GM12878 (cell line): ENCODE measurements around the gene TTLL11. TPM values are rescaled to one million over a fixed set of nuclear protein-coding genes. Genes with fewer than 3 reads are reported as not detected.

Experiments
- ATAC-seq: fragments of 200-7000 bp; cut with Tn5 transposase; 3 replicates; pipeline ENCODE4 v1.9.1; 2020; ENCODE audit warnings: mild to moderate bottlenecking, moderate library complexity
- BruUV-seq: library from RNA; stranded (reverse); fragments of 400-500 nt; replicated peaks from 2 replicates; lab custom pipeline; 2021; lab: Mats Ljungman, UMichigan
- CTCF ChIA-PET: fragments of 300-600 bp; sonication (Branson Sonifier 250); formaldehyde crosslinking; extraction: SDS; loops from one replicate; lab custom pipeline; 2021; ENCODE audit warnings: inconsistent platforms; lab: Yijun Ruan, JAX
- POLR2A ChIA-PET: fragments of 350-600 bp; formaldehyde crosslinking; extraction: SDS; loops from one replicate; lab custom pipeline; 2021; ENCODE audit warnings: inconsistent platforms; lab: Charles Lee
- RAD21 ChIA-PET: fragments of 300-600 bp; sonication (Branson Sonifier 250); formaldehyde crosslinking; loops from one replicate; lab custom pipeline; 2023; ENCODE audit warnings: antibody characterized with exemption; ENCODE audit not compliant: unreplicated experiment; lab: Charles Lee
- SMC1A ChIA-PET: fragments of 300-600 bp; sonication (Branson Sonifier 250); formaldehyde crosslinking; loops from one replicate; lab custom pipeline; 2023; ENCODE audit not compliant: unreplicated experiment, uncharacterized antibody; lab: Charles Lee
- DNase-seq: peaks from one replicate; pipeline ENCODE4 v3.0.0-alpha.2; 2011; ENCODE audit warnings: low read depth, low spot score
- FAIRE-seq: peaks from 3 replicates; lab custom pipeline; 2011; peaks lifted over from hg19 to GRCh38; lab: Jason Lieb, UNC
- H2AFZ ChIP-seq: 2 replicates; pipeline ENCODE4 v1.6.0; 2011; ENCODE audit warnings: low read depth, low read length, control low read depth; ENCODE audit not compliant: control insufficient read depth
- H3K27ac ChIP-seq: 2 replicates; pipeline ENCODE4 v1.5.1; 2011; ENCODE audit warnings: control low read depth; ENCODE audit not compliant: control insufficient read depth, insufficient read depth
- H3K27me3 ChIP-seq, 2 experiments: replicated peaks in 1 of 2; 2 replicates each; pipeline versions ENCODE4 v1.6.0 to v1.6.1; 2011; ENCODE audit warnings: low read length in 1 of 2; ENCODE audit not compliant: control insufficient read depth in 2 of 2, insufficient read depth in 2 of 2
- H3K36me3 ChIP-seq, 2 experiments: 2 replicates each; pipeline ENCODE4 v1.5.1; 2011; ENCODE audit warnings: low read length in 1 of 2; ENCODE audit not compliant: control insufficient read depth in 2 of 2, insufficient read depth in 2 of 2
- H3K4me1 ChIP-seq: 2 replicates; pipeline ENCODE4 v1.6.1; 2011; ENCODE audit warnings: mild to moderate bottlenecking, low read length, moderate library complexity, mixed read lengths; ENCODE audit not compliant: control insufficient read depth, insufficient read depth
- H3K4me2 ChIP-seq: 2 replicates; pipeline ENCODE4 v1.6.0; 2011; ENCODE audit warnings: control low read depth; ENCODE audit not compliant: control insufficient read depth, insufficient read depth
- H3K4me3 ChIP-seq: fragments of 200-600 bp; sonication (generic); 2 replicates; pipeline ENCODE4 v1.5.1; 2016
- H3K79me2 ChIP-seq: 2 replicates; pipeline ENCODE4 v1.6.0; 2011; ENCODE audit warnings: low read length; ENCODE audit not compliant: control insufficient read depth, insufficient read depth
- H3K9ac ChIP-seq: 2 replicates; pipeline ENCODE4 v1.8.0; 2011; ENCODE audit warnings: low read length, control low read depth, mixed read lengths; ENCODE audit not compliant: control insufficient read depth, insufficient read depth
- H3K9me3 ChIP-seq: replicated peaks from 3 replicates; pipeline ENCODE4 v1.5.1; 2011; ENCODE audit warnings: mild to moderate bottlenecking, low read length; ENCODE audit not compliant: control insufficient read depth, insufficient read depth
- H4K20me1 ChIP-seq: 2 replicates; pipeline ENCODE4 v1.6.0; 2011; ENCODE audit not compliant: control insufficient read depth, insufficient read depth
- BCL11A ChIP-seq: IDR thresholded peaks from 2 replicates; pipeline ENCODE4 v1.6.1; 2011; ENCODE audit warnings: low read depth, low read length
- CTCF ChIP-seq, 3 experiments: IDR thresholded peaks in 2 of 3; conservative IDR thresholded peaks in 1 of 3; 2 replicates each; pipeline ENCODE4 v1.5.1; 2011; ENCODE audit warnings: low read depth in 3 of 3, low read length in 3 of 3, mild to moderate bottlenecking in 3 of 3, control low read depth in 2 of 3, moderate library complexity in 2 of 3, inconsistent platforms in 1 of 3, mixed read lengths in 1 of 3; ENCODE audit not compliant: control insufficient read depth in 2 of 3, insufficient read depth in 1 of 3; ENCODE audit errors: extremely low read depth in 1 of 3
- KLF5 ChIP-seq: fragments of 450-650 bp; IDR thresholded peaks from 2 replicates; pipeline ENCODE4 v1.6.1; 2014; ENCODE audit warnings: mild to moderate bottlenecking; ENCODE audit not compliant: partially characterized antibody
- MAX ChIP-seq: IDR thresholded peaks from 2 replicates; pipeline ENCODE4 v1.6.1; 2012; ENCODE audit warnings: low read depth, low read length, improper control_type of control experiment
- MTA2 ChIP-seq: fragments of 450-650 bp; IDR thresholded peaks from 2 replicates; pipeline ENCODE4 v1.6.1; 2016; ENCODE audit warnings: low read depth, mild to moderate bottlenecking, moderate library complexity
- SUZ12 ChIP-seq: fragments of 200-600 bp; sonication (generic); IDR thresholded peaks from one replicate; pipeline ENCODE4 v1.6.1; 2018; ENCODE audit warnings: antibody characterized with exemption, mild to moderate bottlenecking; ENCODE audit not compliant: unreplicated experiment
- TBL1XR1 ChIP-seq: IDR thresholded peaks from 2 replicates; pipeline ENCODE4 v1.6.1; 2012; ENCODE audit warnings: low read depth, low read length, improper control_type of control experiment
- ZBTB4 ChIP-seq: fragments of 450-650 bp; formaldehyde crosslinking; IDR thresholded peaks from 2 replicates; pipeline ENCODE4 v1.4.0; 2022; ENCODE audit warnings: mild to moderate bottlenecking, moderate library complexity
- WGBS: methylation state at CpG from one replicate; pipeline ENCODE4 v1.1.6; 2016; ENCODE audit warnings: low lambda C conversion rate; ENCODE audit not compliant: insufficient replicate concordance, insufficient coverage; ENCODE audit errors: missing lambda C conversion rate; 5-methylcytosine and 5-hydroxymethylcytosine counted together
- in situ Hi-C: fragments of 300-500 bp; cut with MboI; formaldehyde crosslinking; loops from 9 replicates; pipeline ENCODE4 v1.14.3; 2018; ENCODE audit warnings: mixed read lengths
- intact Hi-C: fragments of 100-400 bp; cut with micrococcal nuclease; formaldehyde crosslinking; loops from one replicate; pipeline ENCODE4 v1.14.2; 2022; ENCODE audit not compliant: unreplicated experiment
- polyA plus RNA-seq, 11 experiments: library from polyadenylated mRNA; depleted of rRNA in 4 of 11; unstranded in 6 of 11; stranded (reverse) in 5 of 11; fragments of >200 nt; fragmentation: Nextera tagmentation in 4 of 11; fragmentation: Illumina TruSeq in 1 of 11; extraction: Ambion mirVana in 4 of 11; extraction: Trizol in 1 of 11; gene quantifications; 1 replicate in 1 of 11; 2 replicates in 10 of 11; pipeline versions ENCODE4 v1.2.1 to v1.2.3, GENCODE V29; 2011 to 2016; ENCODE audit warnings: inconsistent platforms in 2 of 11, missing spikeins in 2 of 11, low read depth in 1 of 11
- total RNA-seq, 4 experiments: library from RNA; depleted of rRNA in 3 of 4; stranded (reverse); fragments of >200 nt in 3 of 4; fragmentation: Illumina TruSeq in 1 of 4; extraction: Trizol in 1 of 4; gene quantifications; 2 replicates each; pipeline versions ENCODE4 v1.2.1 to v1.2.3, GENCODE V29; 2013 to 2021

The TTLL11 gene
- total and polyA plus RNA-seq, 10 of the 15 experiments (the other 5 are each of a cell fraction or from before 2014, with no cell fraction given), result 1.2 to 3.7 (median 2.9) TPM

DNA sequence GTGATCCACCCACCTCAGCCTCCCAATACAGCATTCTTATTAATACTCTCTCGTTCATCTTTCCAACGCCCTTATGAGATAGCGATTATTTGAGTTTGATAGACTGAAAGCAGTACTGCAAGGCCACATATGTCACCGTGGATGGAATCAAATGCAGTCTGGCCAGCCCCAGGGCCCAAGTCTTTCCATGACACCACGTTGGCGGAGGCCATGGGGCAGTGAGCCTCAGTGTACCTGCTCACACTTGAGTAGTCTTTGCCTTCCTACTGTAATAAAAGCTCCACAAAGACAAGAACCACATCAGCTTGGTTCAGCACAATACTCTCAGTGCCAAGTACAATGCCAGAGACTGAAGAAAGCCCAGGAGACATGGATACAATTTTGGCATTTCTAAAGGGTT lies 88.5 kb downstream of the TTLL11 start:
- ChIA-PET POLR2A (no interaction called here), CTCF (no interaction called here), RAD21 (no interaction called here), SMC1A (no interaction called here)
- no peak for FAIRE-seq
- ATAC-seq, result no peak
- Histone ChIP-seq H4K20me1 (no peaks in the 10 kb centered on the region), H3K4me1 (no peaks in the 10 kb centered on the region), H3K4me2 (no peak overlapping the region), H3K36me3 (no peaks in the 10 kb centered on the region), H3K4me3 (no peak overlapping the region), H2AFZ (no peak overlapping the region), H3K27ac (no peak overlapping the region), H3K79me2 (no peaks in the 10 kb centered on the region), H3K9ac (no peak overlapping the region), H3K27me3 (no peaks in the 10 kb centered on the region), H3K9me3 (no peaks in the 10 kb centered on the region)
- intact Hi-C loops, result no loop called here
- 89% methylated on average over 6 of the region's 6 CpGs for WGBS
- TF ChIP-seq SUZ12 (no peak), ZBTB4 (CRISPR knock-in tag) (no peak), BCL11A (no peak), MAX (no peak), TBL1XR1 (no peak), MTA2 (no peak), CTCF (IDR thresholded peaks at IDR 0.05 in 2 of 3, conservative IDR thresholded peaks at IDR 0.05 in 1 of 3; ENCODE audit: control insufficient read depth in 2 of 3, extremely low read depth in 1 of 3, insufficient read depth in 1 of 3, low read depth in 3 of 3, low read length in 3 of 3) (no peak), KLF5 (no peak)
- no TSS peak for BruUV-seq
- in situ Hi-C loops, result no loop called here
- DNase-seq, result no peak
